HCT116 (cell line): Measurements from ENCODE around the gene GRHL3. TPM values are rescaled to one million over a fixed set of nuclear protein-coding genes. Genes with fewer than 3 reads are reported as not detected.

Experiments used
- ATAC-seq: fragments of 200-7000 bp; cut with Tn5 transposase; 2 replicates; pipeline ENCODE4 v1.9.1; 2020; ENCODE audit warnings: mild to moderate bottlenecking, moderate library complexity
- BruUV-seq: library from RNA; stranded (reverse); fragments of 400-500 nt; replicated peaks from 2 replicates; lab custom pipeline; 2021; lab: Mats Ljungman, UMichigan
- CTCF ChIA-PET: fragments of 300-600 bp; sonication (Branson Sonifier 250); formaldehyde crosslinking; loops from one replicate; lab custom pipeline; 2021; ENCODE audit warnings: antibody characterized with exemption; lab: Charles Lee
- POLR2A ChIA-PET: fragments of 300-600, 350-600 bp; sonication (Branson Sonifier 250); formaldehyde crosslinking; loops from one replicate; lab custom pipeline; 2021; ENCODE audit warnings: antibody characterized with exemption; lab: Charles Lee
- RAD21 ChIA-PET, 2 experiments: fragments of 300-600 bp; sonication (Branson Sonifier 250); formaldehyde crosslinking; loops; one replicate each; lab custom pipeline; 2023; ENCODE audit warnings: low total read pairs in 2 of 2; ENCODE audit not compliant: uncharacterized antibody in 2 of 2, unreplicated experiment in 2 of 2, low non-redundant PET in 1 of 2; lab: Charles Lee
- DNase-seq: peaks from one replicate; pipeline ENCODE4 v3.0.0-alpha.2; 2010; ENCODE audit warnings: low read depth, low spot score
- H2AFZ ChIP-seq: fragments of 200-600 bp; shearing (Covaris generic), sonication (generic); 2 replicates; pipeline ENCODE4 v1.6.1; 2017; ENCODE audit warnings: low read depth, mixed run types, mixed read lengths, antibody characterized with exemption, low read length; ENCODE audit not compliant: poor library complexity, severe bottlenecking
- H3K27ac ChIP-seq: 2 replicates; pipeline ENCODE4 v1.5.1; 2012; ENCODE audit warnings: low read depth, low read length
- H3K27me3 ChIP-seq: fragments of 200-600 bp; sonication (generic); 2 replicates; pipeline ENCODE4 v1.6.1; 2016; ENCODE audit warnings: mixed run types, low read length, mixed read lengths; ENCODE audit not compliant: insufficient read depth
- H3K36me3 ChIP-seq, 2 experiments: fragments of 200-500 bp in 1 of 2; fragments of 200-600 bp in 1 of 2; sonication (Bioruptor generic) in 1 of 2; sonication (generic) in 1 of 2; 2 replicates each; pipeline versions ENCODE4 v1.5.1 to v1.6.1; 2014 to 2016; ENCODE audit warnings: low read length in 2 of 2, inconsistent platforms in 1 of 2, mixed read lengths in 1 of 2, mixed run types in 1 of 2; ENCODE audit not compliant: insufficient read depth in 2 of 2, control insufficient read depth in 1 of 2
- H3K4me1 ChIP-seq, 2 experiments: fragments of 200-600 bp in 1 of 2; sonication (generic) in 1 of 2; 2 replicates each; pipeline versions ENCODE4 v1.5.1 to v1.6.1; 2012 to 2017; ENCODE audit warnings: low read length in 2 of 2, inconsistent platforms in 1 of 2, mild to moderate bottlenecking in 1 of 2, mixed read lengths in 1 of 2, mixed run types in 1 of 2, moderate library complexity in 1 of 2; ENCODE audit not compliant: insufficient read depth in 2 of 2, control insufficient read depth in 1 of 2
- H3K4me2 ChIP-seq: fragments of 200-600 bp; sonication (generic); 2 replicates; pipeline ENCODE4 v1.6.1; 2017; ENCODE audit warnings: mixed run types, low read length, mixed read lengths
- H3K4me3 ChIP-seq, 2 experiments: fragments of 200-600 bp in 1 of 2; sonication (generic) in 1 of 2; replicated peaks in 1 of 2; 2 replicates each; pipeline ENCODE4 v1.5.1; 2011 to 2016; ENCODE audit warnings: low read length in 2 of 2, control low read depth in 1 of 2, low read depth in 1 of 2, mild to moderate bottlenecking in 1 of 2, mixed read lengths in 1 of 2, mixed run types in 1 of 2
- H3K79me2 ChIP-seq: fragments of 200-600 bp; sonication (generic); 2 replicates; pipeline ENCODE4 v1.6.1; 2017; ENCODE audit warnings: mild to moderate bottlenecking, mixed run types, low read length, moderate library complexity, mixed read lengths; ENCODE audit not compliant: insufficient read depth
- H3K9ac ChIP-seq: fragments of 200-600 bp; sonication (generic); 2 replicates; pipeline ENCODE4 v1.6.1; 2016; ENCODE audit warnings: low read length, mixed read lengths
- H3K9me2 ChIP-seq: fragments of 200-600 bp; sonication (generic), shearing (Covaris generic); 2 replicates; pipeline ENCODE4 v1.6.1; 2017; ENCODE audit warnings: mixed run types, mild to moderate bottlenecking, moderate library complexity; ENCODE audit not compliant: insufficient read depth
- H3K9me3 ChIP-seq, 2 experiments: fragments of 200-500 bp in 1 of 2; fragments of 200-600 bp in 1 of 2; sonication (Bioruptor generic) in 1 of 2; sonication (generic) in 1 of 2; 2 replicates each; pipeline ENCODE4 v1.6.1; 2014 to 2017; ENCODE audit warnings: low read length in 2 of 2, mixed read lengths in 2 of 2, inconsistent platforms in 1 of 2, low read depth in 1 of 2, mild to moderate bottlenecking in 1 of 2, mixed run types in 1 of 2, moderate library complexity in 1 of 2; ENCODE audit not compliant: control insufficient read depth in 1 of 2, insufficient read depth in 1 of 2
- H4K20me1 ChIP-seq: fragments of 200-600 bp; sonication (generic), shearing (Covaris generic); 2 replicates; pipeline ENCODE4 v1.6.1; 2017; ENCODE audit warnings: mixed run types, mild to moderate bottlenecking, moderate library complexity; ENCODE audit not compliant: insufficient read depth
- ATF3 ChIP-seq: IDR thresholded peaks from 2 replicates; pipeline ENCODE4 v1.6.1; 2012
- CEBPB ChIP-seq: IDR thresholded peaks from 2 replicates; pipeline ENCODE4 v1.6.1; 2012; ENCODE audit warnings: low read depth
- CTCF ChIP-seq, 3 experiments: fragments of 200-600 bp in 1 of 3; sonication (generic) in 1 of 3; IDR thresholded peaks in 2 of 3; conservative IDR thresholded peaks in 1 of 3; 2 replicates each; pipeline ENCODE4 v1.5.1; 2012 to 2017; ENCODE audit warnings: low read depth in 2 of 3, low read length in 2 of 3, antibody characterized with exemption in 1 of 3, borderline replicate concordance in 1 of 3, control low read depth in 1 of 3, mild to moderate bottlenecking in 1 of 3, mixed read lengths in 1 of 3, mixed run types in 1 of 3, moderate library complexity in 1 of 3; ENCODE audit not compliant: insufficient read depth in 1 of 3
- EGR1 ChIP-seq: IDR thresholded peaks from 2 replicates; pipeline ENCODE4 v1.6.1; 2012; ENCODE audit warnings: low read depth
- ELF1 ChIP-seq: IDR thresholded peaks from 2 replicates; pipeline ENCODE4 v1.6.1; 2012; ENCODE audit warnings: low read depth, borderline replicate concordance
- EZH2 ChIP-seq: fragments of 200-600 bp; sonication (generic); IDR thresholded peaks from 2 replicates; pipeline ENCODE4 v1.6.1; 2017; ENCODE audit warnings: antibody characterized with exemption, mixed run types
- EZH2phosphoT487 ChIP-seq: fragments of 200-600 bp; IDR thresholded peaks from 2 replicates; pipeline ENCODE4 v1.6.1; 2018; ENCODE audit warnings: antibody characterized with exemption, borderline replicate concordance
- FOSL1 ChIP-seq: IDR thresholded peaks from 2 replicates; pipeline ENCODE4 v1.6.1; 2012; ENCODE audit warnings: low read depth
- JUND ChIP-seq: IDR thresholded peaks from 2 replicates; pipeline ENCODE4 v1.6.1; 2012
- MAX ChIP-seq: IDR thresholded peaks from 2 replicates; pipeline ENCODE4 v1.6.1; 2012
- POLR2AphosphoS5 ChIP-seq: IDR thresholded peaks from 2 replicates; pipeline ENCODE4 v1.6.1; 2011; ENCODE audit warnings: mild to moderate bottlenecking, low read depth, low read length, moderate library complexity
- RAD21 ChIP-seq: IDR thresholded peaks from 2 replicates; pipeline ENCODE4 v1.6.1; 2012; ENCODE audit warnings: low read depth, mild to moderate bottlenecking
- ZNF274 ChIP-seq: fragments of 200-500 bp; sonication (Bioruptor generic); IDR thresholded peaks from 2 replicates; pipeline ENCODE4 v1.6.1; 2014; ENCODE audit warnings: mild to moderate bottlenecking, low read depth, low read length, inconsistent platforms
- intact Hi-C: fragments of 100-400 bp; cut with micrococcal nuclease; formaldehyde crosslinking; loops from 2 replicates; pipeline ENCODE4 v1.10.0; 2022
- total RNA-seq: library from RNA; stranded (reverse); gene quantifications from one replicate; pipeline ENCODE4 v1.2.1, GENCODE V29; 2021; ENCODE audit not compliant: unreplicated experiment

The GRHL3 gene
- total RNA-seq, 1 experiment from 2014 or later = 1.0 TPM

- H3K9ac ChIP-seq = peak overlapping the region; percentile 32
- peak overlapping the region; percentile 78 for H3K27ac ChIP-seq
- BruUV-seq = no TSS peak
- intact Hi-C loops = no loop called here
- H4K20me1 ChIP-seq = no peaks in the 10 kb centered on the region
- H3K9me2 ChIP-seq = no peaks in the 10 kb centered on the region
- H3K4me3 ChIP-seq = peak overlapping the region in 1 of 2 experiments; percentile 26; a peak in 2 of 4 replicates
- H3K4me2 ChIP-seq = peak overlapping the region; percentile 64
- peaks cover 44 to 65% of the 10 kb centered on the region in 2 experiments for H3K4me1 ChIP-seq
- CTCF ChIA-PET = interaction anchor here (2.0 kb wide), 1 partner anchor 162 kb away, joined by 9 read pairs; no protein-coding TSS in a partner anchor
- no peaks in the 10 kb centered on the region for H3K36me3 ChIP-seq
- no peak overlapping the region for H2AFZ ChIP-seq
- H3K9me3 ChIP-seq = no peaks in the 10 kb centered on the region
- DNase-seq (no peak), ATAC-seq (no peak)
- RAD21 ChIA-PET = no interaction called here
- TF ChIP-seq JUND (no peak), MAX (no peak), FOSL1 (no peak), CTCF (IDR thresholded peaks at IDR 0.05 in 2 of 3, conservative IDR thresholded peaks at IDR 0.05 in 1 of 3; ENCODE audit: borderline replicate concordance in 1 of 3, insufficient read depth in 1 of 3, low read depth in 2 of 3, low read length in 2 of 3) (no peak), CEBPB (no peak), EZH2phosphoT487 (no peak), ELF1 (no peak), RAD21 (no peak), ZNF274 (no peak), EGR1 (no peak), EZH2 (no peak), ATF3 (no peak), POLR2AphosphoS5 (no peak)
- no peaks in the 10 kb centered on the region for H3K79me2 ChIP-seq
- H3K27me3 ChIP-seq = no peaks in the 10 kb centered on the region
- POLR2A ChIA-PET = no interaction called here
These were observed 44.8 kb downstream of the GRHL3 start for GRCh38 chr1:24363994-24364393.
